Loucy (cell line): ENCODE results near the gene MYOM1.

ENCODE experiments used
- H2AFZ ChIP-seq: fragments of 200-600 bp; sonication (generic); 2 replicates; pipeline ENCODE4 v1.6.0; 2016; ENCODE audit warnings: antibody characterized with exemption, mild to moderate bottlenecking, low read length, moderate library complexity
- H3F3A ChIP-seq: fragments of 200-600 bp; 2 replicates; pipeline ENCODE4 v1.6.0; 2016; ENCODE audit warnings: antibody characterized with exemption, low read depth, mild to moderate bottlenecking
- H3K27me3 ChIP-seq: fragments of 200-600 bp; sonication (generic); 2 replicates; pipeline ENCODE4 v1.6.1; 2014; ENCODE audit warnings: low read length, mild to moderate bottlenecking; ENCODE audit not compliant: insufficient read depth, poor library complexity, severe bottlenecking
- H3K36me3 ChIP-seq: fragments of 200-600 bp; sonication (generic); 2 replicates; pipeline ENCODE4 v1.6.1; 2016; ENCODE audit warnings: low read length; ENCODE audit not compliant: insufficient read depth
- H3K4me1 ChIP-seq: fragments of 200-600 bp; sonication (generic); 2 replicates; pipeline ENCODE4 v1.5.1; 2014; ENCODE audit warnings: low read length, mild to moderate bottlenecking; ENCODE audit not compliant: insufficient read depth, poor library complexity, severe bottlenecking
- H3K4me2 ChIP-seq: fragments of 200-600 bp; sonication (generic); 2 replicates; pipeline ENCODE4 v1.6.0; 2014; ENCODE audit warnings: antibody characterized with exemption, low read length, low read depth, mild to moderate bottlenecking; ENCODE audit not compliant: poor library complexity, severe bottlenecking
- H3K4me3 ChIP-seq: fragments of 200-600 bp; sonication (generic); 2 replicates; pipeline ENCODE4 v1.5.1; 2014; ENCODE audit warnings: low read length, mild to moderate bottlenecking, mixed read lengths; ENCODE audit not compliant: poor library complexity, severe bottlenecking
- H3K79me2 ChIP-seq: fragments of 200-600 bp; sonication (generic); 2 replicates; pipeline ENCODE4 v1.6.1; 2014; ENCODE audit warnings: low read length; ENCODE audit not compliant: insufficient read depth
- H3K9ac ChIP-seq: fragments of 200-600 bp; sonication (generic); 2 replicates; pipeline ENCODE4 v1.6.0; 2014; ENCODE audit warnings: mild to moderate bottlenecking, low read depth, low read length, moderate library complexity; ENCODE audit not compliant: poor library complexity, severe bottlenecking
- H3K9me2 ChIP-seq: fragments of 200-600 bp; sonication (generic); replicated peaks from 2 replicates; pipeline ENCODE4 v1.6.1; 2016; ENCODE audit warnings: low read depth, low read length, mixed read lengths
- H3K9me3 ChIP-seq: fragments of 200-600 bp; sonication (generic); 2 replicates; pipeline ENCODE4 v1.6.1; 2014; ENCODE audit warnings: mild to moderate bottlenecking, antibody characterized with exemption, low read length, low read depth; ENCODE audit not compliant: insufficient read depth
- H4K20me1 ChIP-seq: fragments of 200-600 bp; sonication (generic); 2 replicates; pipeline ENCODE4 v1.6.0; 2014; ENCODE audit warnings: antibody characterized with exemption, low read length, mild to moderate bottlenecking; ENCODE audit not compliant: insufficient read depth, poor library complexity, severe bottlenecking
- EZH2phosphoT487 ChIP-seq: fragments of 200-600 bp; IDR thresholded peaks from 2 replicates; pipeline ENCODE4 v1.6.1; 2018; ENCODE audit warnings: antibody characterized with exemption, mild to moderate bottlenecking, moderate library complexity, borderline replicate concordance
- TF ChIP-seq, protein P1 (sequence below): fragments of 200-600 bp; sonication (generic); conservative IDR thresholded peaks from 2 replicates; pipeline ENCODE4 v1.5.1; 2014; ENCODE audit warnings: mild to moderate bottlenecking, antibody characterized with exemption, low read length

Gene MYOM1

DNA sequence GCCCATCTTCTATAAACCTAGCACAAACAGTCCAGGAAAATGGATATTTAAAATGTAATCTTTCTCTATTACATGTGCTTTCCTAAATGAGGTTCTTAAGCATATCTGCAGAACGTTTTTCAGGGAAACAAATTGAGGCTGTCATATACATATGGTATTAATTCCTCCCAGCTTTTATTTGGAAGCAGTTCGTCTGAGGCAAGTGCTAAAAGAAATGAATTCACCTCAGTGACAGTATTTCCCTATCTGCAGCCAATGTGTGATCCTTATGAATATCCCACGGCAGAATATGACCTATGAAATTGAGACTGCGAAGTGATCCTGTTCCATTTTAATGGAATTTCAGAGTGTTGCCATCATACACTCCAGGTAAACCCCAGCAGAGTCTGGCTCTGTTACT lies 7.1 kb downstream of the MYOM1 start:
- H3K4me2 ChIP-seq = peak overlapping the region; percentile 69
- no peaks in the 10 kb centered on the region for H4K20me1 ChIP-seq
- no peaks in the 10 kb centered on the region for H3K79me2 ChIP-seq
- TF ChIP-seq, protein P1, sequence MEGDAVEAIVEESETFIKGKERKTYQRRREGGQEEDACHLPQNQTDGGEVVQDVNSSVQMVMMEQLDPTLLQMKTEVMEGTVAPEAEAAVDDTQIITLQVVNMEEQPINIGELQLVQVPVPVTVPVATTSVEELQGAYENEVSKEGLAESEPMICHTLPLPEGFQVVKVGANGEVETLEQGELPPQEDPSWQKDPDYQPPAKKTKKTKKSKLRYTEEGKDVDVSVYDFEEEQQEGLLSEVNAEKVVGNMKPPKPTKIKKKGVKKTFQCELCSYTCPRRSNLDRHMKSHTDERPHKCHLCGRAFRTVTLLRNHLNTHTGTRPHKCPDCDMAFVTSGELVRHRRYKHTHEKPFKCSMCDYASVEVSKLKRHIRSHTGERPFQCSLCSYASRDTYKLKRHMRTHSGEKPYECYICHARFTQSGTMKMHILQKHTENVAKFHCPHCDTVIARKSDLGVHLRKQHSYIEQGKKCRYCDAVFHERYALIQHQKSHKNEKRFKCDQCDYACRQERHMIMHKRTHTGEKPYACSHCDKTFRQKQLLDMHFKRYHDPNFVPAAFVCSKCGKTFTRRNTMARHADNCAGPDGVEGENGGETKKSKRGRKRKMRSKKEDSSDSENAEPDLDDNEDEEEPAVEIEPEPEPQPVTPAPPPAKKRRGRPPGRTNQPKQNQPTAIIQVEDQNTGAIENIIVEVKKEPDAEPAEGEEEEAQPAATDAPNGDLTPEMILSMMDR = no peak
- no peak for TF ChIP-seq EZH2phosphoT487
- no peaks in the 10 kb centered on the region for H3F3A ChIP-seq
- H3K9ac ChIP-seq = peak overlapping the region; percentile 61
- H3K27me3 ChIP-seq = no peaks in the 10 kb centered on the region
- no peaks in the 10 kb centered on the region for H3K9me2 ChIP-seq
- H3K4me3 ChIP-seq = peak overlapping the region; percentile 47
- H3K9me3 ChIP-seq = no peaks in the 10 kb centered on the region
- peaks cover 21% of the 10 kb centered on the region for H3K4me1 ChIP-seq
- peak overlapping the region; percentile 84 for H2AFZ ChIP-seq
- no peaks in the 10 kb centered on the region for H3K36me3 ChIP-seq

DNA sequence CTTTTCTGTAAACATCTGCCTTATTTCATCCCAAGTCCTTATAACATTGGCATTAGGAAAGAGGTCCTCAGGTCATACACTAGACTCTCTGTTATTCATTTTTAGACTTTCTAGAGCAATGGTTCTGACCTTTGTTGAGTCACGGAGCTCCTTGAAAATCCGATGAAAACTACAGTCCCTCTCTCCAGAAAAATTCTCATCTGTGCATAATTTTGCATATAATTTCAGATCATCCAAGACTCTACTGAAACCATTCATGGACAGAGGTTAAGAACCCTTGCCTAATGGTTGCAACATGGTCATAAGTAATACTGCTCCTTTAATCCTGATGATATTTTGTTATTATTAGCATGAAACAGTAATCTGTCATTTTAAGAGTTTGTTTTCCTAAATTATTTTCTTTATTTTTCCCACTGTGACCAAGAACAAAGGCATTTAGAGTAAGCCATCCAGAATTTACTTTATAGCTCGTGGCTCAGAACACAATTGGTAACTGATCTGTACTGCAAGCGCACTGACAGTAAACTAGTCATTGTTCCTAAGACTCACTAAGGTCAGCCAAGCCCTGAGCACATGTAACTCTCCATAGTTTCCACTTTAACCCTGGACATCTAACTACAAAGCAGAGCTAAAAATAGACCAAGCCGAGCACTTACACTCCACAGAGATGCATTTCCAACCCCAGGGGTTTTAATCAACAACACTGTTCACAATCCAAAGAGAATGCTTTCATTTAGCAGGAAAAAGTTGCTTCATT lies 8.4 kb downstream of the MYOM1 start:
- no peaks in the 10 kb centered on the region for H3K27me3 ChIP-seq
- H3K4me1 ChIP-seq = peaks cover 21% of the 10 kb centered on the region
- H3K4me3 ChIP-seq = no peak overlapping the region
- no peaks in the 10 kb centered on the region for H3K79me2 ChIP-seq
- H3K4me2 ChIP-seq = no peak overlapping the region
- TF ChIP-seq, protein P1 = no peak
- TF ChIP-seq EZH2phosphoT487 = no peak
- no peaks in the 10 kb centered on the region for H3K36me3 ChIP-seq
- peak overlapping the region; percentile 54 for H2AFZ ChIP-seq
- no peak overlapping the region for H3K9ac ChIP-seq
- H3F3A ChIP-seq = no peaks in the 10 kb centered on the region
- H3K9me3 ChIP-seq = no peaks in the 10 kb centered on the region
- H3K9me2 ChIP-seq = no peaks in the 10 kb centered on the region
- H4K20me1 ChIP-seq = no peaks in the 10 kb centered on the region

DNA sequence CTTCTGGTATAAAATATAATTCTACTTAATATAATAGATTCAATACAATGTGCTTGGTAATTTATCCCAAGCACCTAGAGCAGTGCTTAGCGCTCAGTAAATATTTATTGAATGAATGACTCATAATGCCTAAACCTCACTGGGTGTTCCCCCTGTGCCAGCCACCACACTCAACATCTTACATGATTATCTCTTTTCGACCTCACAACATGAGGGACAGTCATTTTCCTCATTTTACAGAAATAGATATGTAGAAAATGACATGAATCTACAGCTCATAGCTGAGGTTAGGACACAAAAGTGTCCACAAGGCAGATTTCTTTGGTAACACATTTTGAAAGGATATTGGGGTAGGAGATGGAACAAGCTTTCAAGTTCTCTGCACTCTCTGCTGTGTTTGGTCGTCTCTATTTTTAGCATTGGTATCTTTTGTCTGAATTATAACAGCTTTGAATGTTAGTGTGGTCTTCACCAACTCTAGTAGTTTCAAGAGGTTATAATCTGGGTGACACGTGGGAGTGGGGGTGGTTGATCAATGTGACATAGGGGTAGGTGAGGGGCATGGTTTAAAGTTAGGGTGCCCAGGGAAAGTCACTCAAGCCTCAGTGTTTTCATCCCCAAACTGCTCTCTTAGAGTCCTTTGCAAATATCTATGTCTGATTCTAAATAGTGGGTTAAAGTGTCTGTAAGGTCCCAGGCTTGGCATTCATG lies 9.8 kb downstream of the MYOM1 start:
- Histone ChIP-seq H3K9ac (no peak overlapping the region), H3K4me1 (peaks cover 21% of the 10 kb centered on the region), H3K9me2 (no peaks in the 10 kb centered on the region), H3K4me3 (no peak overlapping the region), H4K20me1 (no peaks in the 10 kb centered on the region), H3K36me3 (no peaks in the 10 kb centered on the region), H3K79me2 (no peaks in the 10 kb centered on the region), H3K27me3 (no peaks in the 10 kb centered on the region), H3K9me3 (peaks cover 5% of the 10 kb centered on the region; the same call in 1 of the 2 replicates), H3F3A (no peaks in the 10 kb centered on the region), H3K4me2 (no peak overlapping the region), H2AFZ (no peak overlapping the region)
- TF ChIP-seq EZH2phosphoT487 = no peak
- TF ChIP-seq, protein P1 = no peak
